ENCODE measurements around the gene PEAK3.

- no peak for TF ChIP-seq CTCF (IDR thresholded peaks at IDR 0.05)
- no peak for TF ChIP-seq POLR2A (IDR thresholded peaks at IDR 0.05)
Observed at GRCh38 chr19:2239771-2240770, 41.9 kb downstream of the PEAK3 start.
